Ovary (tissue), 9 donors: ENCODE results near the gene TNS4. TPM values are rescaled to one million over a fixed set of nuclear protein-coding genes. Genes with fewer than 3 reads are reported as not detected.

Experiments used
- DNase-seq, 5 donors: peaks; one replicate each; pipeline ENCODE4 v3.0.0-alpha.2; 2019 to 2020
- H3K27ac ChIP-seq, 2 donors: fragments of 200-600 bp; one replicate each; pipeline versions ENCODE4 v1.5.1 to v1.8.0; 2019 to 2022
- H3K27me3 ChIP-seq: fragments of 200-600 bp; one replicate; pipeline ENCODE4 v1.8.0; 2022
- H3K36me3 ChIP-seq: fragments of 200-600 bp; sonication (generic); one replicate; pipeline ENCODE4 v1.5.1; 2019
- H3K4me1 ChIP-seq: one replicate; pipeline ENCODE4 v1.8.1; 2013; ENCODE audit warnings: mild to moderate bottlenecking, moderate library complexity; ENCODE audit not compliant: insufficient read depth
- H3K4me3 ChIP-seq: fragments of 200-600 bp; sonication (generic); one replicate; pipeline ENCODE4 v1.5.1; 2017
- H3K9me3 ChIP-seq, 2 donors: fragments of 200-600 bp in 1 of 2; sonication (generic) in 1 of 2; one replicate each; pipeline versions ENCODE4 v1.5.1 to v1.8.1; 2013 to 2019; ENCODE audit warnings: mild to moderate bottlenecking in 1 of 2, moderate library complexity in 1 of 2
- EP300 ChIP-seq: sonication (generic); formaldehyde crosslinking; IDR thresholded peaks from one replicate; pipeline ENCODE4 v1.6.1; 2017; ENCODE audit warnings: antibody characterized with exemption
- POLR2A ChIP-seq: fragments of 450-650 bp; IDR thresholded peaks from one replicate; pipeline ENCODE4 v1.6.1; 2017; ENCODE audit warnings: antibody characterized with exemption, mild to moderate bottlenecking, moderate library complexity
- WGBS, 3 donors: extraction: QIAGEN DNeasy Blood & Tissue Kit in 1 of 3; methylation state at CpG; one replicate each; pipeline versions ENCODE4 v1.1.5 to v1.1.7; 2013 to 2017; 5-methylcytosine and 5-hydroxymethylcytosine counted together
- intact Hi-C, 4 donors: fragments of 100-400 bp; cut with DNase I; formaldehyde crosslinking; loops; one replicate each; pipeline versions ENCODE4 v1.11.0 to v1.15.1; 2022 to 2023
- polyA plus RNA-seq, 2 donors: library from polyadenylated mRNA; stranded (reverse); fragments of 200-250 nt in 1 of 2; fragments of 350-450 nt in 1 of 2; fragmentation: Illumina TruSeq in 1 of 2; extraction: RNeasy Lipid Tissue Mini Kit (QIAGEN cat#74804) in 1 of 2; gene quantifications; one replicate each; pipeline ENCODE4 v1.2.3, GENCODE V29; 2013 to 2014
- total RNA-seq, 7 donors: library from RNA; depleted of rRNA in 2 of 7; stranded (reverse); fragments of >200 nt in 2 of 7; fragmentation: NEBNext Ultra II Directional in 3 of 7; extraction: Animal tissue kit (Norgen Biotek cat#: 25700) in 3 of 7; gene quantifications; one replicate each; pipeline versions ENCODE4 v1.1.0 to v1.2.4, GENCODE V29; 2016 to 2023
- TF ChIP-seq, protein P1 (sequence below), 3 donors: fragments of 450-650 bp in 2 of 3; fragments of 200-600 bp in 1 of 3; IDR thresholded peaks; one replicate each; pipeline versions ENCODE4 v1.5.1 to v1.8.0; 2016 to 2022; ENCODE audit warnings: antibody characterized with exemption in 3 of 3, mild to moderate bottlenecking in 1 of 3
- donor health status: DM: no; HTN: no; CAD: no; lungs with moderate emphysema.
- donor health status: DM: no; HTN: no; CAD: no.
- donor health status: Bipolar disorder and iron deficiency.
- donor health status: DM: yes; HTN: yes; CAD: no.
- donor health status: DM: no; HTN: no; CAD: no.
- donor health status: DM: yes; HTN: yes; CAD: no.

Gene TNS4
- total and polyA plus RNA-seq, 9 donors = 0.13 to 6.2 (median 0.54) TPM; not detected in 5

DNA sequence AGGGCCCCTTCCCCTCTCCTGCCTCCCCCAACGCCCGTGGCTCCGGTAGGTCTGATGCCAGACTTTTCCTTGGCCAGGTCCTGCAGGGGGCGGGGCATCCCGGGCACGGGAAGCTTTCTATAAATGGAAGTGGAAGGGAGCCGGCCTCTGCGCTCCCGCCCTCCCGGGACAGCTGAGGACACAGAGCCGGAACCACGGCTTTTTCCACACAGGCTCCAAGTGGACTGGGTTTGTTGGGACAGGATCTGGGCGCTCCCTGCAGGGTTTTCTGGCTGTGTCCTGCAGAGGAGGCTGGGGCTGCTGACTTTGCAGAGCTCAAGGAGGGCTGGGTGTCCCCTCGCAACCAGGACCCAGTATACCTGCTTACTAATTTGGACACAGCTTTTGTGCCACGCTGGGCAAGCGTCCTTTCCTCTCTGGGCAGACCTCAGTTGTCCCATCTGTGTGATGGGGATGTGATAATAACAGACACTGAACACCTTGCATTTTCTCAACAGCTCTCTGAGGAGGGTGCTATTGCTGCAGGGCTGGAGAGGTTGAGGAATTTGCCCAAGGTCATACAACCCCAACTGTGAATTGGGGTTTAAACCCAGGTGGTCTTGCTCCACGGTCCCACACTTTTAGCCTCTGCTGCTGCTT, 1.8 kb downstream of the TNS4 start:
- DNase-seq = peak; percentile 82 to 90 (median 84)
- no peak overlapping the region for H3K27ac ChIP-seq
- H3K9me3 ChIP-seq = no peaks in the 10 kb centered on the region
- H3K4me3 ChIP-seq = no peak overlapping the region
- H3K36me3 ChIP-seq = no peaks in the 10 kb centered on the region
- intact Hi-C loops = loop anchor here in 2 of 4 donors (5.0 kb wide), 2 partner anchors 67 to 277 kb away; no protein-coding TSS in a partner anchor
- peaks cover 2% of the 10 kb centered on the region for H3K4me1 ChIP-seq
- WGBS, 3 donors = 8 to 14% (median 9%) methylated on average over 17 of the region's 17 CpGs
- no peaks in the 10 kb centered on the region for H3K27me3 ChIP-seq
- no peak for TF ChIP-seq EP300
- no peak for TF ChIP-seq POLR2A
- TF ChIP-seq, protein P1, sequence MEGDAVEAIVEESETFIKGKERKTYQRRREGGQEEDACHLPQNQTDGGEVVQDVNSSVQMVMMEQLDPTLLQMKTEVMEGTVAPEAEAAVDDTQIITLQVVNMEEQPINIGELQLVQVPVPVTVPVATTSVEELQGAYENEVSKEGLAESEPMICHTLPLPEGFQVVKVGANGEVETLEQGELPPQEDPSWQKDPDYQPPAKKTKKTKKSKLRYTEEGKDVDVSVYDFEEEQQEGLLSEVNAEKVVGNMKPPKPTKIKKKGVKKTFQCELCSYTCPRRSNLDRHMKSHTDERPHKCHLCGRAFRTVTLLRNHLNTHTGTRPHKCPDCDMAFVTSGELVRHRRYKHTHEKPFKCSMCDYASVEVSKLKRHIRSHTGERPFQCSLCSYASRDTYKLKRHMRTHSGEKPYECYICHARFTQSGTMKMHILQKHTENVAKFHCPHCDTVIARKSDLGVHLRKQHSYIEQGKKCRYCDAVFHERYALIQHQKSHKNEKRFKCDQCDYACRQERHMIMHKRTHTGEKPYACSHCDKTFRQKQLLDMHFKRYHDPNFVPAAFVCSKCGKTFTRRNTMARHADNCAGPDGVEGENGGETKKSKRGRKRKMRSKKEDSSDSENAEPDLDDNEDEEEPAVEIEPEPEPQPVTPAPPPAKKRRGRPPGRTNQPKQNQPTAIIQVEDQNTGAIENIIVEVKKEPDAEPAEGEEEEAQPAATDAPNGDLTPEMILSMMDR (IDR thresholded peaks at IDR 0.05) = no peak

- Histone ChIP-seq H3K4me3 (no peak overlapping the region), H3K4me1 (peaks cover 2% of the 10 kb centered on the region), H3K27me3 (no peaks in the 10 kb centered on the region), H3K36me3 (no peaks in the 10 kb centered on the region), H3K9me3 (no peaks in the 10 kb centered on the region), H3K27ac (no peak overlapping the region)
- 72 to 84% (median 78%) methylated on average over 9 of the region's 9 CpGs for WGBS, 3 donors
- no peak for DNase-seq
- TF ChIP-seq, protein P1 (IDR thresholded peaks at IDR 0.05) = no peak
- no peak for TF ChIP-seq POLR2A
- no peak for TF ChIP-seq EP300
- intact Hi-C loops = loop anchor here in 2 of 4 donors (5.0 kb wide), 2 partner anchors 66 to 276 kb away; no protein-coding TSS in a partner anchor
Observed at GRCh38 chr17:40498281-40499084, 2.9 kb downstream of the TNS4 start.

GRCh38 chr17:40497695-40498094, 3.7 kb downstream of the TNS4 start:
- intact Hi-C loops = loop anchor here in 2 of 4 donors (5.0 kb wide), 2 partner anchors 65 to 275 kb away; no protein-coding TSS in a partner anchor
- H3K36me3 ChIP-seq = no peaks in the 10 kb centered on the region
- H3K27ac ChIP-seq = no peak overlapping the region

More at GRCh38 chr17:40497695-40498094, 3.7 kb downstream of the TNS4 start:
- no peaks in the 10 kb centered on the region for H3K9me3 ChIP-seq
- no peak for DNase-seq
- H3K4me1 ChIP-seq = peaks cover 2% of the 10 kb centered on the region
- H3K4me3 ChIP-seq = no peak overlapping the region
- TF ChIP-seq EP300 (no peak), POLR2A (no peak)
- TF ChIP-seq, protein P1 (IDR thresholded peaks at IDR 0.05) = no peak
- 73 to 80% (median 75%) methylated on average over 2 of the region's 2 CpGs for WGBS, 3 donors
- H3K27me3 ChIP-seq = no peaks in the 10 kb centered on the region
